Hippocampal formation (tissue), 2 donors: Measurements from ENCODE around the gene SAMD8.
"Not testable (repeated sequence)": the region's sequence is repeated elsewhere in the genome, so short reads cannot be mapped to it uniquely, and the experiment has no call there.

Experiments
- DNase-seq, 2 donors: peaks; one replicate each; lab custom pipeline; 2025; lab: John Stamatoyannopoulos, UW

Gene SAMD8

DNA sequence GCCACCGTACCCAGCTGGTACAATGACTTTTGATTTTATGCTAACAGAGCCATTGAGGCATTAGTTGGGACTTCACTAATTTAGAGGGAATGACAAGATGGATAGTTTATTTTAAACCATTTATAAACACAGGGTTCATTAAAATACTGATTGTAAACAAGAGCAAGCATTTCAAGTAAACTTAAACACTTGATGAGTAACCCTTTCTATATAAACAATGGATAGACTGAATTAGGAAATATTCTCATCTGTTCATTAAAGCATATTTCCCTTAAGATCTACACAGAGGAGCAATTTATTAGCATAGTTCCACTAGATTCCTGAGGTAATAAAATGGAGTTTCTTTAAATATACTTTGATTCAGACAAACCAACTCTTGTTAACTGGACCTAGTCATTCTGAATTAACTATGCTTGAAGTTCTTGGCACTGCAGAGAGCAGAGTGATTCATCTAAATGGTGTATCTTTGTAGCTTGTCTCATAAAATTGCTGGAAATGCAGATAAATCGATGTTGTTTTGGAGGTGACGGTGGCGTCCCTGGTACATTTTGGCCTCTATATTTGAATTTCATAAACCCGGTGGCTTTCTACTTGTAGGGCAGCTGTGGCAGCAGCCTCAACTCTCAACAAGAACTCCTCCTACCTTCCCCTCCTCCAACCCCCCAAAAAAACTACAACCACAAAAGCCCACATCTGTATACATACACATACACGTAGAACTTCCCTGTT lies 83.7 kb downstream of the SAMD8 start:
- DNase-seq = no peak

GRCh38 chr10:75197066-75197465 lies 85.6 kb downstream of the SAMD8 start:
- no peak for DNase-seq

- peak in 1 of 2 donors; percentile 21 for DNase-seq
These were observed 86.5 kb downstream of the SAMD8 start for GRCh38 chr10:75197906-75198305.

DNA sequence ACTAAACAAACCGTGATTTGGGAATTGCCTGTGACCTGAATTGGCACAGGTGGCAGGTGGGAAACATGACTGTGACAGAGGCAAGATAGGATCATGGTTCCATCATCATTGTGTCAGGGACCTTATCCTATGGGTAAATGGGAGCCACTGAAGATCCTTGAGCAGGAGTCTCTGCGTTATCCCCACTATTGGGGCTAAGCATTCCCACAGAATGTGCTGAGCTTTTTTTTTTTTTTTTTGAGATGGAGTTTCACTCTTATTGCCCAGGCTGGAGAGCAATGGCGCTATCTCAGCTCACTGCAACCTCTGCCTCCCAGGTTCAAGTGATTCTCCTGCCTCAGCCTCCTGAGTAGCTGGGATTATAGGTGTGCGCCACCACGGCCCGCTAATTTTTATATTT lies 88.5 kb downstream of the SAMD8 start:
- DNase-seq = not testable (repeated sequence)

DNA sequence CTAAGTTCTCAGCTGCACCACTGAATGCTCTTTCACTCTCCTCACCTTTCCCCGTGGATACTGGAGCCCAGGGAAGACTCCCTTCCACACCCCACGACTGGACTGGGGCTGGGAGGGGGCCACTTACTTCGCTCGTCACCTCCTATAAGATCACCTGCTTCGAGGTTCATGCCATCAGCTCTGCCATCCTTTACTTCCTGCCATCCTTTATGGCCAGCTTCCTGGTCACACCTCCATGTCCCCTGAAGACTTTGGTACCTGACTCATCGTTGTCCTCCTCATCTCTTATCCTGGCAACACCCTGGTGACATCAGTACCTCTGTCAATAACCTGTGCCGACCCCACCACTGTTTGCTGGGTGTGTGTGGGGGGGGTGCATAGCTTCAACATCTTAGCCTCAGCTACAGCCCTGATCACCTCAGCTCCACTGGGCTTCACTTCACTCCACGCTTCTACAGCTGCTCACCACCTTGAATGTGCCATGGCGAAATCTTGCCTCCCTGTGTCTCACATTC lies 90.4 kb downstream of the SAMD8 start:
- DNase-seq = no peak

GRCh38 chr10:75202321-75203045 lies 91.0 kb downstream of the SAMD8 start:
- DNase-seq = no peak

- DNase-seq = not testable (repeated sequence)
These were observed 91.7 kb downstream of the SAMD8 start for GRCh38 chr10:75203046-75203620.

DNA sequence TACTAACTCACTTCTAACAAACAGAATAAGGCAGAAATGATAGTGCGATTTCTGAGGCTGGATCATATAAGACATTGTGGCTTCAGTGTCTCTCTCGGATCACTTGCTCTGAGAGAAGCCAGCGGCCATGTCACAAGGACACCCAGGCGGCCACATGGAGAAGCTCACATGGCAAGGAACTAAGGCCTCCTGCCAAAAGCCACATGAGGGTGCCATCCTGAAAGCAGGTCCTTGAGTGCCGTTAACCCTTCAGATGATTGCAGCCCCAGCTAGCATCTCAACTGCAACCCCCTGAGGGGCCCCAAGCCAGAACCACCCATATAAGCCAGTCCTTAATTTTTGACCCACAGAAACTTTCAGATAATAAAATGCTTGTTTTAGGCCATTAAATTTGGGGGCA lies 92.3 kb downstream of the SAMD8 start:
- no peak for DNase-seq

GRCh38 chr10:75205908-75206307 lies 94.5 kb downstream of the SAMD8 start:
- no peak for DNase-seq

DNA sequence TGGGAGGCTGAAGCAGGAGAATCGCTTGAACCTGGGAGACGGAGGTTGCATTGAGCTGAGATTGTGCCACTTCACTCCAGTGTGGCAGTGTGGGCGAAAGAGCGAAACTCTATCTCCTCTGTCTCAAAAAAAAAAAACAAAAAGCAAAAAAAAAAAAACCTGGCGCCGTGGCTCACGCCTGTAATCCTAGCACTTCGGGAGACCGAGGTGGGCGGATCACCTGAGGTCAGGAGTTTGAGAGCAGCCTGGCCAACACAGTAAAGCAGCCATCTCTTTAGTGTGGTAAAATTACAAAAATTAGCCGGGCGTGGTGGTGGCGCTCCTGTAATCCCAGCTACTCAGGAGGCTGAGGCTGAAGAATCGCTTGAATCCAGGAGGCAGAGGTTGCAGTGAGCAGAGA lies 95.2 kb downstream of the SAMD8 start:
- not testable (repeated sequence) for DNase-seq

DNA sequence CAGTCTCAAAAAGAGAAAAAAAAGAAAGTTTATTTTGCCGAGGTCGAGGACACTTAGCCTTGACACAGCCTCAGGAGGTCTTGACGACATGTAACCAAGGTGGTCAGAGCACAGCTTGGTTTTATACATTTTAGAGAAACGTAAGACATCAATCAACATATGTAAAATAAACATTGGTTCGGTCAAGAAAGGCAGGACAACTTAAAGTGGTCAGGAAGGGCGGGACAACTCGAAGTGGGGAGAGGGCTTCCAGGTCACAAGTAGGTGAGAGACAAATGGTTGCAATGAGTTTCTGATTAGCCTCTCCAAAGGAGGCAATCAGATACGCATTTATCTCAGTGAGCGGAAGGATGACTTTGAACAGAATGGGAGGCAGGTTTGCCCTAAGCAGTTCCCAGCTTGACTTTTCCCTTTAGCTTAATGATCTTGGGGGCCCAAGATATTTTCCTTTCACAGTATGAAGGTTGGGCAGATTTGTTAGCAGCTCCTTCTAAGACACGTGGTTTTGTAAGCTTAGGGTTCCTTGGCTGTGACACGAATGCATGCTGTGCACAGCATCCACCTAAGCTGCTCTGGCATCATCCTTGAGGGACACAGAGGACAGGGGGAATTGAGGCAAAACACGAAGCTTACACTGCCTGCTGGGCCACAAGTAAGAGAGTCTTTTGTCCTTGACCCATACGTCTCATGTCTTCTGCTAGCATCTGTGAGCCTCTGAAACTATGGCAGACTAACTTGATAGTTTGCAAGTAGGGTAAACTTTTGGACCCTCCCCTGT lies 95.8 kb downstream of the SAMD8 start:
- no peak for DNase-seq

DNA sequence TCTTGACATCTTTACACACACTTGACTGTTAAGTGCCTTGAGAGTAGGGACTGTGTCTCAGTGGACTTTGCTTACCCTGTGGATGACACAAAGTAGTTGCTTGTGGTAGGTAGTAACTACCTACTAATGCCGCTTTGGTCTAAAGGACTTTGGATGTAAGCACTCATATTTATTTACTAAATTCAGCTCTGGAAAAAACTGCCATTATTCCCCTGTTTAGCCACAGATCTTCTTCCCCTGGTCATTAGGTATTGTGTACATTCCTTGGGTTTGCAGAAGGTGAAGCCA lies 96.3 kb downstream of the SAMD8 start:
- DNase-seq = no peak

DNA sequence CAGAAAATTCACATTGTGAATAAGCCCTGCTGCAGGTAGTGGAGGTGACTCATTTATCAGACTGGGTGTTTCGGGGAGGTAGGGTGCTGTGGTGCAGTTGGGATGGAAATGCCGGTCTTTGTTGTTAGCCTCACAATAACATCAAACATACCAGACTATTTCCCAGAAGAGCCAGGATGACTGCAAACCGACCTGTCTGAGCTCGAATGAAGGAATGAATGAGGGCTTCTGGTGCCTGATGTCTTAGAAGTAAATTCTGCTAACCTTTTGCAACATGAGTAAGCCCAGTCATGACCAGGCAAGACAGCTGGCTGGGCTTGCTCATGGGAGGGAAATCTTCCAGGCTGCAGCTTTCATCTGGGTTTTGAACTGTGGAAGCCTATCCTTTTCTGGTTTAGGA lies 96.7 kb downstream of the SAMD8 start:
- DNase-seq = no peak

- no peak for DNase-seq
These were observed 97.8 kb downstream of the SAMD8 start for GRCh38 chr10:75209086-75209920.

- peak; percentile 55 for DNase-seq
These were observed 98.4 kb downstream of the SAMD8 start for GRCh38 chr10:75209921-75210281.

GRCh38 chr10:75210282-75211006 lies 99.0 kb downstream of the SAMD8 start, which contains the start of gene VDAC2:
TSS of gene VDAC2 (plus strand) at chr10:75210796. CDS start at chr10:75211159, 363 bp downstream.
- DNase-seq = peak; percentile 83 to 94

DNA sequence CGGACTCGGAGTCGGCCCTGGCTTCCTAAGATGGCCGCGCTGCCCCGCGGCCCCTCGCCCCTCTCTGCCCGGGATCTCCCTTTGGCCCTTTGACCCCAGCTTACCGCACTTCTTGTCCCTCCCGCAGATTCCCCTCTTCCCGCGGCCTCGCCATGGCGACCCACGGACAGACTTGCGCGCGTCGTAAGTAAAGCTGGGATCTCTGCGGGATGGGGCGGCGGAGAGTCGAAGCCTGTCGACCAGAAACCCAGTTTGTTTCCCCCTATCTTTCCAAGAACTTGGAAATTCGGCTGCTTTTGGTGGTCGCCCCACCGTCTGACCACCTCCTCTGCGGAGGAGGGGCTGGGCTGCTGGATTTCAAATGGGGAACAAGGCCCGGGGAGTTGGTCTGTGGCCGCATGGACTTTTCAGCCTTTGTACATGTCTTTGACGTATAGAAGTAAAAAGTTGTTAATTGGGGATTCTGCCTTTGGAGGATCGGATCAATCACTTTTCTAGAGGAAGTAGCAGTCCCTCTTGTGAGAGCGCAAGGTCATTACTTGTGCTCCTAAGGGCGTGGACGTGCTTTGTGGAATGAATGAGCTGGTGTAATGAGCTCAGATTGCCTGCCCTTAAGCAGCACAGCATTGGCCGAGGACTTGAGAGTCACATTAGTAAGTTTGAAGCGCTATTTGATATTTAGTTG lies 99.7 kb downstream of the SAMD8 start:
- no peak for DNase-seq

GRCh38 chr10:75212343-75212742 lies 100.9 kb downstream of the SAMD8 start:
- no peak for DNase-seq

- DNase-seq = no peak
These were observed 108.8 kb downstream of the SAMD8 start for GRCh38 chr10:75220274-75220673.

DNA sequence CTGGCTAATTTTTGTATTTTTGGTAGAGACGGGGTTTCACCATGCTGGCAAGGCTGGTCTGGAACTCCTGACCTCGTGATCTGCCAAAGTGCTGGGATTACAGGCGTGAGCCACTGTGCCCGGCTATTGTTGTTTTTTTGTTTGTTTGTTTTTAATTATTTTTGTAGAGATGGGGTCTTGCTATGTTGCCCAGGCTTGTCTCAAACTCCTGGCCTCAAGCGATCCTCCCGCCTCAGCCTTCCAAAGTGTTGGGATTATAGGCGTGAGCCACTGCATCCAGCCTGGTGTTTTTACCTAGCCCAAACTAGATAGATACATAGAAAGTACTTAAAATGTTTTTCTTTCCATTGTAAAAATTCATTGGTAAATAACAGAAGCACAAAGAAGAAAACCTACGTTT lies 110.0 kb downstream of the SAMD8 start:
- not testable (repeated sequence) for DNase-seq
